Stimulated activated CD8-positive, alpha-beta memory T cell treated with anti-CD3 and anti-CD28 coated beads, Interleukin-12 subunit alpha, Interleukin-12 subunit beta, amount 100 ng/mL, for 1 hour (primary cell): ENCODE data around the gene PITPNC1.
"Not testable (repeated sequence)": the region's sequence is repeated elsewhere in the genome, so short reads cannot be mapped to it uniquely, and the experiment has no call there.

Source experiments
- DNase-seq: peaks from one replicate; pipeline ENCODE4 v3.0.0-alpha.2; 2020; ENCODE audit warnings: low read depth

PITPNC1 gene

DNA sequence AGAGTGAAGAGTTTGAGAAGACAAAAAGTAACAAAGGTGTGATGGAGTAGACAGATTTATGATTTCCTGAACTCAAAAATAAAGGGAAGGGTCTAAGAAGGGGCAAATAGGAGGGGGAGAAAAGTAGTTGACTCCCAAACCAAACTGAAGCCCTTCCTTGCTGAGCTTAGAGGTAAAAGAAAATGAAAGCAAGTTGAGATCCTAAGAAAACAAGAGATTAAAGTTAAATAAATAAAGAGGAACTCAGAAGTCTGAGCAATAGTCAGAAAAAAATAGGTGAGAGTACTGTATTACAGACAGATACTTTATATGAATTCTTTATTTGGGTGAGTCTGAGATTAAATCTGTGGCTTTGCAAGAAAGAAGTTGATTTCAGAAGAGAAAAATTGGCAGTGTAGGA is 7.4 kb upstream of the PITPNC1 start:
- DNase-seq: no peak

- DNase-seq: no peak
Measured at GRCh38 chr17:67372751-67373150, 4.3 kb upstream of the PITPNC1 start.

GRCh38 chr17:67374329-67375053 is 2.6 kb upstream of the PITPNC1 start:
- DNase-seq: peak; percentile 81

DNA sequence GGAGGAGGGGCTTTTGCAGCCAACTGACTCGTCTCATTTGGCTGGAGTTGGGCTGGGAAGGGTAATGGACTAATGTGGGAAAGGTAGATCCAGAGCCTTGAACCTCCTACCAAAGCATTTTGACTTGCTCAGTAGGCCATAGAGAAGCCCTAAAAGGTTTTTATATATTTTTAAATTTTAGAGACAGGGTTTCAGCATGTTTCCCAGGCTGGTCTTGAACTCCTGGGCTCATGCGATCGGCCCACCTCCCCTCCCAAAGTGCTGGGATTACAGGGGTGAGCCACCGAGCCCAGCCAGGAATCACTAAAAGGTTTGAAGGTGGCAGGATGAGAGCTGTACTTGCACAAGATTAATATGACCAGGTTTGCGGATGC is 2.0 kb upstream of the PITPNC1 start:
- DNase-seq: no peak

DNA sequence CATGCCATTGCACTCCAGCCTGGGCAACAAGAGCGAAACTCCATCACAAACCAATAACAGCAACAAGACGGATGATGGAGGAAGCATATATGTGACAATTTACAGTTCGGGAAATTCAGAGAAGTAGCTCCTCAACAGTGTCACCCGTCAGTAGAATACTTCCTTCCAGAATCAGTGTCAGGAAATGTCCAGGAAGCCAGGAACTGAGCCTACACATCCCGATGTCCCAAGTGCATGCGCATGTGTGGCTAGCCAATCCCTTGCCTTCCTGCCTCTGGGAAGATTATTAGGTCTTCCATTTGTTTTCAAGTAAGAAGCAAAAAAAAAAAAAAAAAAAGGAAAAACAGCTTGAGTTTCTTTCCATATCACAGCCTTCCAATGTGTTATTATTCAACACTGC is 1.4 kb upstream of the PITPNC1 start:
- DNase-seq: no peak

DNA sequence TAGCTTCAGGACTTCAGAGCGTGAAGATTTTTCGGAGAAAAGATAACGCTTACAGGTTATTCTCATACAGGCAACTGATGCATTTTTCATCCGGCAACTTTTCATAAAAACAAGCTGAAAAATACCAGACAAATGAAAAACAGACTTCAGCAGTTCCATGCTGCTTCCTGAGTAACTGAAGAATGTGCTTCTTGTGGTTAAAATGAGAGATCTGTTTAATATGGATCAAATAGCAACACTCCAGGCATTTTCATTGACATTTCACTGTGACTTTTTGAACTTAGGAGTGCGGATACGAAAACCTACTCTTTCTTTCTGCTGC is 705 bp upstream of the PITPNC1 start:
- DNase-seq: no peak

GRCh38 chr17:67377488-67378453 is 690 bp downstream of the PITPNC1 start:
- no peak for DNase-seq

GRCh38 chr17:67378454-67379250 is 1.6 kb downstream of the PITPNC1 start:
- DNase-seq: peak; percentile 67

DNA sequence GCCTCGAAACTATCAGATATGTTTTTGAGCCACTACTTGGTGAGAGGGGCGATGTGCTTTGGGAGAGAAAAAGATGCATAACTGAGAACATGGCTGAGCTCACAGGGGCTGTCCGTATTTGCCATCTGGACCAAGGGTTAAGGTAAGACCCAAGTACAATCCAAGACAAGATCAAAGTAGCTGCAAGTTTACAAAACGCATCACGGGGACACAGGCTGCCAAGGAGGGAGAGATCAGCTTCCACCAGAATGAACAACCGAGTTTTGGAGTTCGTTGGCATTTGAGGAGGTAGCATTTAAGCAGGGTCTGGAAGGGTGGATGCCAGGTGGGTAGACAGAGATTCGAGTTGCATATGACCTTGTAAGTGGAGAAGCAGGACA is 2.2 kb downstream of the PITPNC1 start:
- DNase-seq: no peak

- no peak for DNase-seq
Measured at GRCh38 chr17:67381929-67382257, 4.8 kb downstream of the PITPNC1 start.

- no peak for DNase-seq
Measured at GRCh38 chr17:67385122-67385988, 8.3 kb downstream of the PITPNC1 start.

DNA sequence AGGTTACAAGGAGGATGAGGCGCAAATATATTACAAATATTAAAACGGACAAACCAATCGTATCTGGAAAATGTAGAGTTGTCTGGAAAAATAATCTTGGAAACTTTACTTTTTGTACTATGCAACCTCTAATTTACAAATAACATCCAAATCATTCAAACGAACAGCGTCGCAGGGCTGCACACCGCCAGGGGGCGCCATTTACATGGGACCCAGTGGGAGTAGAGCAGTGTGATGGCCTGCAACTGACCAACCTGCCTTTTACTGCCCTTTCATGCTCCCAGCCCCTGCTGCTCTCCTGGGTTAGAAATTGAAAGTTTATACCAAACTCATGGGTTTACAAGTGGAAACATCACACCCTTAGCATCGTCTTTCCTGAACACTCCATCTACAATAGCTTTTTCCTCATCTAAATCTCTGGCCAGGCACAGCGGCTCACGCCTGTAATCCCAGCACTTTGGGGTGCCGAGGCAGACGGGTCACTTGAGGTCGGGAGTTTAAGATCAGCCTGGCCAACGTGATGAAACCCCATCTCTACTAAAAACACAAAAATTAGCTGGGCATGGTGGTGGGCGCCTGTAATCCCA is 10.0 kb downstream of the PITPNC1 start:
- no peak for DNase-seq

DNA sequence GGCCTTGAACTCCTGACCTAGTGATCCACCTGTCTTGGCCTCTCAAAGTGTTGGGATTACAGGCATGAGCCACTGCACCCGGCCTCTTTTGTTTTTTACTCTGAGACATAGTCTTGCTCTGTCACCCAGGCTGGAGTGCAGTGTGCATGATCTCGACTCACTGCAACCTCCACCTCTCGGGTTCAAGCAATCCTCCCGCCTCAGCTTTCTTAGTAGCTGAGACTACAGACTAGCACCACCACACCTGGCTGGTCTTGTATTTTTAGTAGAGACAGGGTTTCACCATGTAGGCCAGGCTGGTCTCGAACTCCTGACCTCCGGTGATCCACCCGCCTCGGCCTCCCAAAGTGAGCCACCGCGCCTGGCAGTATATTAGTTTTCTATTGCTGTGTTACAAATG is 11.5 kb downstream of the PITPNC1 start:
- not testable (repeated sequence) for DNase-seq

GRCh38 chr17:67388986-67389385 is 11.9 kb downstream of the PITPNC1 start:
- DNase-seq: no peak

DNA sequence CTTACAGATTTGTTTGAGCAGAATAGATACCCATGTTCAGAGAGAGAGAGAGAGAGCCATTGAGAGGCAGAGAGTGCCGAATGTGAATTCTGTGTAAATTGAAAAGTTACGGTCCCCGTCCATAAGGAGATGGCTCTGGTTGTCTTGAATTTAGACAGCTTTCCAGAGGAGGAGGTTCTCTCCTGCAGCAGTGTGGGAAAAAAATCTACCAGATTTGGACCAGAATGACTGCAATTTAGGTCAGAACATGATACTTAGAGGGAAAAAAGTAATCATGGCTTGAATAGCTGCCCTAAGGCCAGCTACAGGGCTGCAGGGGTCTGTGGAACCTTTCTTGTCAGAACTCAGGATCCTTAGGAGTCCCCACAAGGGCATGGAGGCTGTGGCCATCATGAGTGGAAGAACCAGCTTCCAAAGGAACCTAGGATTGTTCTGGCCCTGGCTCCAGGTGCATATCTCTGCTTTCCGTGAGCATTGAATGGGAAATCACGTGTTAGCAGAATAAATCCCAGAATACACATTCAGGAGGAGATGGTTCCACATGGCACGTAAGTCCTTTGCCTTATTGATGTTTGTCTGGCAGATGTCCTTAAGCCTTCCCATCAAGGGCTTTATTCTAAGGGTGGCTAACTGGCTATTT is 13.0 kb downstream of the PITPNC1 start:
- no peak for DNase-seq

DNA sequence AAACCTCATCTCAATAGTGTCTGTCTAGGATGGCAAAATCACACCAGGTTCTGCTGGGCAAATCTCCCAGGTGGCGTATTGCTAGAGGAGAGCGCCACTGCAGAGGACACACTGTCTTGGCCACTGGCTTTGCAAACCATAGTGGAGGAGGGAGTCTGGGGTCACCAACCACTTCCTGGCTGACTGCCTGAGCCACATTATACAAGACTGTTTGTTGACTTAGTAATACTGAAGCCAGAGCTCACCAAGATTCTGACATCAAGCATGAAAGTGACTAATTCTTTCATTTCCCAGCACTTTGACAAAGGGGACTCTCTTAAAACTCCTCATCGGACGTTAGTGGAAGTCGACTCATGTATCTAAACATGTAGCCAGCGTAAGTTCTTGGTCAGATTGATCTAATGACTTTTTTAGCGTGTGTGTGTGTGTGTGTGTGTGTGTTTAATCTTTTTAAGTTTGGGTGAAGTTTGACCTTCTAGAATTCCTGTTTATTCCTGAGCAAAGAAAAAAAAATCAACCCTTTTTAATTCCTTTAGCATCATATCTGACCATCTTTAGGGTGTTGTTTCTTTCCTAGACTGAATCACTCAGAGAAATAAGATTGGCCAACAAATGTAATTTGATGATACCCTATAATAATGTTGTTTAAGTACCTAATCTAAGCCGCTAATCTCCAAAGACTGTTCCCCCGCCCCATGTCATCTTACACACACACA is 13.7 kb downstream of the PITPNC1 start:
- no peak for DNase-seq

DNA sequence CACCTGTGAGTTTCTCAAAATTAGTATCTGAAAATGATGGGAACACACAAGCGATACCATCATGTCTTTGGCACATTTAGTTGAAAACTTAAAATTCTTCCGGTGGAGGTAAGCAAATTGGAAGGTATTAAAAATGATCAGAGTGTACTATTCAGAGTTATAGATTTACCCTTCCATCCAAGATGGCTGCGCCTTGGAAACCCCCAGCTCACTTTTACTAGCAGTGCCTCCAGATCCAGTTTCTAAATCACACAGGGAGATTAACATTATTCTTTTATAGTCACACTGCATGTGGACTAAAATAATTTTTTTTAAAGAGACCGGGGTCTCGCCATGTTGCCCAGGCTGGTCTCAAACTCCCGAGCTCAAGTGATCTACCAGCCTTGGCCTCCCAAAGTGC is 15.0 kb downstream of the PITPNC1 start:
- no peak for DNase-seq

DNA sequence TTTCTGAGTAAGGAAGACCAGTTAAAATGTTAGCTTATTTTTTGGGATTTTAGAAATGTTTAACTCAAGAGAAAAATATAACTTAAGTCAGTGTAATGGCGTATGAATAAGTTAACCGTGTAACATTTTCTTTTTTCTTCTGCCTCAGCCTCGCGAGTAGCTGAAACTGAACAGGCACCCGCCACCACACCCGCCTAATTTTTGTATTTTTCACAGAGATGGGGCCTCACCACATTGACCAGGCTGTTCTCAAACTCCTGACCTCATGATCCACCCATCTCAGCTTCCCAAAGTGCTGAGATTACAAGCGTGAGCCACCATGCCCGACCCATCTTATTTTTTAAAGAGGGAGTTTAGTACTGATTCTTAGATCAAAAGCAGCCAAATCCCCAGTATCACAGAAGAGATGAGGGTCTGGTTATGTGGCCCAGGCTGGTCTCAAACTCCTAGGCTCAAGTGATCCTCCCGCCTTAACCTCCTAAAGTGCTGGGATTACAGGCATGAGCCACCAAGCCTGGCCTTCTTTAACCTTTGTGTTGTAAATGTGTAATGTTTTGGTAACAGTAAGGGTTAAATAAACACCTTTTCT is 16.8 kb downstream of the PITPNC1 start:
- DNase-seq: no peak

DNA sequence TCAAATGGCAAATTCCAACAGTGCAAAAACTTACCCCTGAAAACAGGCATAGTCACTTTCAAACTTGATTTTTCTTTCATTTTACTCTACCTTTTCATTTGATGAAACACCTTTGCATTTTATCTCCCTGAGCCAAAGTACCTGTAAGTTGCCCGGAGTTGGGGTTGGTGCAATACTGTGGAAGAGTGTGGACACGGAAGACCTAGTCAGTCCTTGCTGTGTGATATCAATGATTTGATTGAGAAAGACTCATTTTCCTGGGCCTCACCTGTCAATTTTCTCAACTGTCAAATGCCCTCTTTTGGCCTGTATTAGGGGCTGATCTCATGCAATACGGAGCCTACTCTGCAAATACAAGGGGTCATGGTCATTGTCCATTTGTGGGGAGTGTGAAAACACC is 22.6 kb downstream of the PITPNC1 start:
- no peak for DNase-seq

DNA sequence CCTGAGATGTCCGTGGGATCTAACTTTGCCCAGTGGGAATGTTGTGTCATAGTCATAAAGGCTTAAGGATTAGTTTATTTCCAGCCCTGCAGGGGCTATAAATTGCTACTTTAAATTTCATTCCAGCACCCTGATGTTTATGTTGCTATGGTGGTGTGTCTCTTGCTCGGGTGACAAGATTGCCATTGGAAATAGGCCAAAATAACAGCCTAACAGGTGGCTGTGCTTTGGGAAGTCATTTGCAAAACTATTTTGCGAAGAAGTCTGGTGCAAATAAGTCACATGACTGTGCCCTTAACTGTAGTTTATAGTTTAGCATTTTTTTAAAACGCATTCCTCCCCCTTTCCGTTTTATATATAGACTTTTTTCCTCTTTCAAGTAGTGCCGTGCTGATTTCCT is 23.1 kb downstream of the PITPNC1 start:
- no peak for DNase-seq
